Endothelial cell of umbilical vein (primary cell): ENCODE data around the gene GDF2. TPM values are rescaled to one million over a fixed set of nuclear protein-coding genes. Genes with fewer than 3 reads are reported as not detected.

ENCODE experiments used
- BruUV-seq: library from RNA; stranded (reverse); fragments of 400-500 nt; replicated peaks from 2 replicates; lab custom pipeline; 2021; lab: Mats Ljungman, UMichigan
- CTCF ChIA-PET: fragments of 300-600, 350-600 bp; sonication (Branson Sonifier 250); formaldehyde crosslinking; loops from one replicate; lab custom pipeline; 2021; ENCODE audit warnings: antibody characterized with exemption, inconsistent platforms; lab: Charles Lee
- POLR2A ChIA-PET: fragments of 300-600, 350-600 bp; sonication (Branson Sonifier 250); formaldehyde crosslinking; loops from one replicate; lab custom pipeline; 2021; ENCODE audit warnings: antibody characterized with exemption, inconsistent platforms; lab: Charles Lee
- DNase-seq: peaks from one replicate; pipeline ENCODE4 v3.0.0-alpha.2; 2011; ENCODE audit warnings: low read depth, low spot score
- FAIRE-seq: peaks from 2 replicates; lab custom pipeline; 2011; peaks lifted over from hg19 to GRCh38; lab: Jason Lieb, UNC
- H2AFZ ChIP-seq: 2 replicates; pipeline ENCODE4 v1.6.0; 2012; ENCODE audit warnings: low read depth, low read length, control low read depth, inconsistent platforms
- H3K27ac ChIP-seq: 2 replicates; pipeline ENCODE4 v1.5.1; 2011; ENCODE audit warnings: low read depth, mild to moderate bottlenecking, control low read depth, low read length, moderate library complexity; ENCODE audit not compliant: insufficient read depth
- H3K27me3 ChIP-seq, 2 experiments: 2 replicates each; pipeline versions ENCODE4 v1.6.0 to v1.6.1; 2011; ENCODE audit warnings: low read length in 2 of 2, mixed read lengths in 1 of 2; ENCODE audit not compliant: control insufficient read depth in 2 of 2, insufficient read depth in 2 of 2
- H3K36me3 ChIP-seq, 2 experiments: 2 replicates in 1 of 2; 3 replicates in 1 of 2; pipeline ENCODE4 v1.5.1; 2011; ENCODE audit warnings: low read length in 2 of 2, mild to moderate bottlenecking in 1 of 2, moderate library complexity in 1 of 2; ENCODE audit not compliant: control insufficient read depth in 2 of 2, insufficient read depth in 2 of 2; ENCODE audit errors: extremely low read depth in 1 of 2
- H3K4me1 ChIP-seq: 3 replicates; pipeline ENCODE4 v1.5.1; 2011; ENCODE audit warnings: mild to moderate bottlenecking, low read length; ENCODE audit not compliant: control insufficient read depth, insufficient read depth; ENCODE audit errors: extremely low read depth
- H3K4me2 ChIP-seq: 2 replicates; pipeline ENCODE4 v1.6.1; 2011; ENCODE audit warnings: low read length, control low read depth, mixed read lengths; ENCODE audit not compliant: insufficient read depth
- H3K4me3 ChIP-seq, 3 experiments: fragments of 200-600 bp in 1 of 3; sonication (generic), shearing (Covaris generic) in 1 of 3; replicated peaks in 1 of 3; 2 replicates each; pipeline ENCODE4 v1.5.1; 2011 to 2016; ENCODE audit warnings: control low read depth in 3 of 3, low read length in 3 of 3, mild to moderate bottlenecking in 2 of 3, inconsistent platforms in 1 of 3, low read depth in 1 of 3, moderate library complexity in 1 of 3; ENCODE audit not compliant: insufficient read depth in 1 of 3
- H3K79me2 ChIP-seq: 2 replicates; pipeline ENCODE4 v1.6.0; 2012; ENCODE audit warnings: low read length, inconsistent platforms; ENCODE audit not compliant: control insufficient read depth, insufficient read depth
- H3K9ac ChIP-seq: replicated peaks from 2 replicates; pipeline ENCODE3; 2011; ENCODE audit warnings: low read length, control low read depth; ENCODE audit not compliant: insufficient read depth; ENCODE audit errors: extremely low read depth
- H3K9me1 ChIP-seq: replicated peaks from 3 replicates; pipeline ENCODE4 v1.6.0; 2011; ENCODE audit warnings: mild to moderate bottlenecking, low read length; ENCODE audit not compliant: control insufficient read depth, insufficient read depth; ENCODE audit errors: extremely low read depth
- H3K9me3 ChIP-seq: replicated peaks from 2 replicates; pipeline ENCODE4 v1.5.1; 2012; ENCODE audit warnings: low read length, inconsistent platforms; ENCODE audit not compliant: control insufficient read depth, insufficient read depth
- H4K20me1 ChIP-seq: replicated peaks from 2 replicates; pipeline ENCODE3; 2011; ENCODE audit warnings: mild to moderate bottlenecking, low read length; ENCODE audit not compliant: control insufficient read depth, insufficient read depth; ENCODE audit errors: extremely low read depth
- CTCF ChIP-seq, 2 donors: IDR thresholded peaks; 1 replicate in 1 of 2; 2 replicates in 1 of 2; pipeline ENCODE4 v1.5.1; 2011; ENCODE audit warnings: low read length in 2 of 2, mild to moderate bottlenecking in 2 of 2, moderate library complexity in 2 of 2, control low read depth in 1 of 2, inconsistent platforms in 1 of 2, low read depth in 1 of 2; ENCODE audit not compliant: insufficient read depth in 1 of 2; ENCODE audit errors: extremely low read depth in 1 of 2
- EZH2 ChIP-seq: IDR thresholded peaks from 2 replicates; pipeline ENCODE4 v1.6.1; 2012; ENCODE audit warnings: borderline replicate concordance, low read depth, mild to moderate bottlenecking, moderate library complexity, low read length, inconsistent platforms; ENCODE audit not compliant: severe bottlenecking
- FOS ChIP-seq: IDR thresholded peaks from 2 replicates; pipeline ENCODE4 v1.6.1; 2011; ENCODE audit warnings: mild to moderate bottlenecking, low read length, moderate library complexity, borderline replicate concordance; ENCODE audit not compliant: insufficient read depth
- GATA2 ChIP-seq: IDR thresholded peaks from 2 replicates; pipeline ENCODE4 v1.7.0; 2011; ENCODE audit warnings: low read depth, mild to moderate bottlenecking, moderate library complexity, mixed read lengths, low read length; ENCODE audit not compliant: insufficient read length, insufficient read depth
- JUN ChIP-seq: IDR thresholded peaks from 2 replicates; pipeline ENCODE4 v1.6.1; 2011; ENCODE audit warnings: borderline replicate concordance, low read depth; ENCODE audit not compliant: insufficient read length, insufficient read depth
- MAX ChIP-seq: IDR thresholded peaks from 2 replicates; pipeline ENCODE4 v1.6.1; 2011; ENCODE audit not compliant: insufficient read depth, insufficient read length
- MYC ChIP-seq: IDR thresholded peaks from one replicate; pipeline ENCODE4 v1.6.1; 2011; ENCODE audit warnings: mild to moderate bottlenecking, low read depth, low read length
- POLR2A ChIP-seq: IDR thresholded peaks from 2 replicates; pipeline ENCODE4 v1.6.1; 2012; ENCODE audit warnings: low read depth, mild to moderate bottlenecking, control low read depth, low read length
- POLR2AphosphoS5 ChIP-seq: IDR thresholded peaks from 2 replicates; pipeline ENCODE4 v1.6.1; 2012; ENCODE audit warnings: low read depth, mild to moderate bottlenecking, control low read depth, low read length, moderate library complexity; ENCODE audit not compliant: insufficient read depth
- dilution Hi-C: fragments of 300-500 bp; cut with MboI; formaldehyde crosslinking; loops from one replicate; pipeline ENCODE4 v1.15.0; 2019; ENCODE audit warnings: low sequenced_read_pairs; ENCODE audit not compliant: extremely low pct_ligation_motif_present
- intact Hi-C: fragments of 100-400 bp; cut with micrococcal nuclease; formaldehyde crosslinking; loops from one replicate; pipeline ENCODE4 v1.10.0; 2022
- polyA plus RNA-seq, 4 experiments: library from polyadenylated mRNA; depleted of rRNA in 3 of 4; stranded (reverse) in 3 of 4; unstranded in 1 of 4; fragments of >200 nt; gene quantifications; 2 replicates each; pipeline versions ENCODE4 v1.2.1 to v1.2.3, GENCODE V29; 2011 to 2012; ENCODE audit warnings: missing spikeins in 1 of 4
- total RNA-seq: library from RNA; stranded (reverse); gene quantifications from 2 replicates; pipeline ENCODE4 v1.2.3, GENCODE V29; 2021

GDF2 gene
- total and polyA plus RNA-seq, 2 donors (not counting 3 experiments of a cell fraction or from before 2014, with no cell fraction given): not detected

- BruUV-seq: no TSS peak
- FAIRE-seq (no peak), DNase-seq (no peak)
- Histone ChIP-seq H3K4me3 (no peak overlapping the region), H3K27ac (no peak overlapping the region), H3K4me2 (no peak overlapping the region), H3K9me1 (no peaks in the 10 kb centered on the region), H3K4me1 (no peaks in the 10 kb centered on the region), H3K9me3 (no peaks in the 10 kb centered on the region), H4K20me1 (no peaks in the 10 kb centered on the region), H3K9ac (no peak overlapping the region), H3K27me3 (no peaks in the 10 kb centered on the region), H3K36me3 (no peaks in the 10 kb centered on the region), H3K79me2 (no peaks in the 10 kb centered on the region), H2AFZ (no peak overlapping the region)
- CTCF ChIA-PET: interaction anchor here (0.9 to 1.9 kb wide), 3 partner anchors 25 to 291 kb away, joined by 3 to 6 read pairs (median 3); no protein-coding TSS in a partner anchor
- intact Hi-C loops: no loop called here
- TF ChIP-seq EZH2: no peak
- TF ChIP-seq POLR2AphosphoS5: no peak
- no peak for TF ChIP-seq JUN
- TF ChIP-seq CTCF (IDR thresholded peaks at IDR 0.05; ENCODE audit: extremely low read depth in 1 of 2, insufficient read depth in 1 of 2, low read depth in 1 of 2, low read length in 2 of 2): no peak
- TF ChIP-seq GATA2: no peak
- no peak for TF ChIP-seq MAX
- no peak for TF ChIP-seq MYC
- TF ChIP-seq POLR2A: no peak
- no peak for TF ChIP-seq FOS
- POLR2A ChIA-PET: no interaction called here
- dilution Hi-C loops: no loop called here
Measured at GRCh38 chr10:47315421-47315820, 6.8 kb upstream of the GDF2 start.
